Suprapubic skin (tissue), 4 donors: Measurements from ENCODE around the gene BTRC. TPM values are rescaled to one million over a fixed set of nuclear protein-coding genes. Genes with fewer than 3 reads are reported as not detected.

Source experiments
- DNase-seq, 2 donors: peaks; one replicate each; pipeline ENCODE4 v3.0.0-alpha.2; 2019; ENCODE audit warnings: low spot score in 2 of 2
- H3K27ac ChIP-seq: fragments of 200-600 bp; sonication (generic); one replicate; pipeline ENCODE4 v1.5.1; 2019
- H3K27me3 ChIP-seq: fragments of 200-600 bp; sonication (generic); one replicate; pipeline ENCODE4 v1.5.1; 2019
- H3K36me3 ChIP-seq: fragments of 200-600 bp; sonication (generic); one replicate; pipeline ENCODE4 v1.5.1; 2019
- H3K4me1 ChIP-seq: fragments of 200-600 bp; sonication (generic); one replicate; pipeline ENCODE4 v1.5.1; 2019
- H3K4me3 ChIP-seq: fragments of 200-600 bp; sonication (generic); one replicate; pipeline ENCODE4 v1.5.1; 2019; ENCODE audit warnings: mild to moderate bottlenecking
- H3K9me3 ChIP-seq: fragments of 200-600 bp; sonication (generic); one replicate; pipeline ENCODE4 v1.5.1; 2019
- EP300 ChIP-seq: sonication (generic); formaldehyde crosslinking; IDR thresholded peaks from one replicate; pipeline ENCODE4 v1.6.1; 2017; ENCODE audit warnings: antibody characterized with exemption
- POLR2A ChIP-seq, 2 donors: fragments of 450-650 bp; IDR thresholded peaks; one replicate each; pipeline ENCODE4 v1.6.1; 2017; ENCODE audit warnings: antibody characterized with exemption in 2 of 2, mild to moderate bottlenecking in 2 of 2, moderate library complexity in 2 of 2
- POLR2AphosphoS5 ChIP-seq, 3 donors: sonication (generic); formaldehyde crosslinking; IDR thresholded peaks; one replicate each; pipeline ENCODE4 v1.6.1; 2017; ENCODE audit warnings: antibody characterized with exemption in 3 of 3
- WGBS: methylation state at CpG from one replicate; pipeline ENCODE4 v1.1.5; 2018; 5-methylcytosine and 5-hydroxymethylcytosine counted together
- total RNA-seq, 4 donors: library from RNA; depleted of rRNA; stranded (reverse); fragments of >200 nt; gene quantifications; one replicate each; pipeline ENCODE4 v1.1.0, GENCODE V29; 2016
- TF ChIP-seq, protein P1 (sequence below), 2 donors: fragments of 200-600 bp in 1 of 2; fragments of 450-650 bp in 1 of 2; sonication (generic) in 1 of 2; IDR thresholded peaks; one replicate each; pipeline ENCODE4 v1.5.1; 2016 to 2019; ENCODE audit warnings: antibody characterized with exemption in 2 of 2, mild to moderate bottlenecking in 1 of 2, moderate library complexity in 1 of 2

The BTRC gene
- total RNA-seq, 4 donors from 2014 or later: 17.4 to 20.6 (median 18.5) TPM

- Histone ChIP-seq H3K36me3 (no peaks in the 10 kb centered on the region), H3K27me3 (no peaks in the 10 kb centered on the region), H3K4me3 (no peak overlapping the region), H3K4me1 (no peaks in the 10 kb centered on the region), H3K9me3 (no peaks in the 10 kb centered on the region), H3K27ac (no peak overlapping the region)
- 95% methylated on average over 6 of the region's 6 CpGs for WGBS
- no peak for DNase-seq
- TF ChIP-seq POLR2A (IDR thresholded peaks at IDR 0.05) (no peak), EP300 (no peak)
Observed at GRCh38 chr10:101525848-101526247, 171.9 kb downstream of the BTRC start.

DNA sequence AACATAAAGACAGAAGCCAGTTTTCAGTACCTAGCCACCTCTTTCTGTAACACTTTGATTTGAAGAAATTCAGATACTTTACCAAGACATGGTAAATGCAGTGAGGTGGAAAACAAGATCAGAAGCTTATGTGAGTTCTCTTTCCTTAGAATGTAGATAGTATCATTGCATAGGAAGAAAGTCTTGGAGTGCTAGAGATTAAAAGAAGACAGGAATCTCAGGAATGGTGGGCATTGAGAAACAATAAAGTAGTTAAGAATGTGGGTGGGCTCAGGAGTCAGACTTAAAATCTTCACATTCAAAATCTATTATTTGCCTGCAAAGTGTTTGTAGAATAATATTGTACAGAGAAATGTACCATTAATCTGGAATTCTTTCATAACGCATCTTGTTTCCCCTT is 175.2 kb downstream of the BTRC start:
- DNase-seq: no peak
- WGBS: 76% methylated on average over 1 of the region's 1 CpG
- H3K4me1 ChIP-seq: no peaks in the 10 kb centered on the region
- no peaks in the 10 kb centered on the region for H3K9me3 ChIP-seq
- H3K27me3 ChIP-seq: no peaks in the 10 kb centered on the region
- H3K4me3 ChIP-seq: no peak overlapping the region
- H3K36me3 ChIP-seq: peaks cover 31% of the 10 kb centered on the region
- no peak overlapping the region for H3K27ac ChIP-seq
- TF ChIP-seq EP300: no peak
- no peak for TF ChIP-seq POLR2A (IDR thresholded peaks at IDR 0.05)
- TF ChIP-seq POLR2AphosphoS5 (IDR thresholded peaks at IDR 0.05): no peak
- TF ChIP-seq, protein P1, sequence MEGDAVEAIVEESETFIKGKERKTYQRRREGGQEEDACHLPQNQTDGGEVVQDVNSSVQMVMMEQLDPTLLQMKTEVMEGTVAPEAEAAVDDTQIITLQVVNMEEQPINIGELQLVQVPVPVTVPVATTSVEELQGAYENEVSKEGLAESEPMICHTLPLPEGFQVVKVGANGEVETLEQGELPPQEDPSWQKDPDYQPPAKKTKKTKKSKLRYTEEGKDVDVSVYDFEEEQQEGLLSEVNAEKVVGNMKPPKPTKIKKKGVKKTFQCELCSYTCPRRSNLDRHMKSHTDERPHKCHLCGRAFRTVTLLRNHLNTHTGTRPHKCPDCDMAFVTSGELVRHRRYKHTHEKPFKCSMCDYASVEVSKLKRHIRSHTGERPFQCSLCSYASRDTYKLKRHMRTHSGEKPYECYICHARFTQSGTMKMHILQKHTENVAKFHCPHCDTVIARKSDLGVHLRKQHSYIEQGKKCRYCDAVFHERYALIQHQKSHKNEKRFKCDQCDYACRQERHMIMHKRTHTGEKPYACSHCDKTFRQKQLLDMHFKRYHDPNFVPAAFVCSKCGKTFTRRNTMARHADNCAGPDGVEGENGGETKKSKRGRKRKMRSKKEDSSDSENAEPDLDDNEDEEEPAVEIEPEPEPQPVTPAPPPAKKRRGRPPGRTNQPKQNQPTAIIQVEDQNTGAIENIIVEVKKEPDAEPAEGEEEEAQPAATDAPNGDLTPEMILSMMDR (IDR thresholded peaks at IDR 0.05): no peak

DNA sequence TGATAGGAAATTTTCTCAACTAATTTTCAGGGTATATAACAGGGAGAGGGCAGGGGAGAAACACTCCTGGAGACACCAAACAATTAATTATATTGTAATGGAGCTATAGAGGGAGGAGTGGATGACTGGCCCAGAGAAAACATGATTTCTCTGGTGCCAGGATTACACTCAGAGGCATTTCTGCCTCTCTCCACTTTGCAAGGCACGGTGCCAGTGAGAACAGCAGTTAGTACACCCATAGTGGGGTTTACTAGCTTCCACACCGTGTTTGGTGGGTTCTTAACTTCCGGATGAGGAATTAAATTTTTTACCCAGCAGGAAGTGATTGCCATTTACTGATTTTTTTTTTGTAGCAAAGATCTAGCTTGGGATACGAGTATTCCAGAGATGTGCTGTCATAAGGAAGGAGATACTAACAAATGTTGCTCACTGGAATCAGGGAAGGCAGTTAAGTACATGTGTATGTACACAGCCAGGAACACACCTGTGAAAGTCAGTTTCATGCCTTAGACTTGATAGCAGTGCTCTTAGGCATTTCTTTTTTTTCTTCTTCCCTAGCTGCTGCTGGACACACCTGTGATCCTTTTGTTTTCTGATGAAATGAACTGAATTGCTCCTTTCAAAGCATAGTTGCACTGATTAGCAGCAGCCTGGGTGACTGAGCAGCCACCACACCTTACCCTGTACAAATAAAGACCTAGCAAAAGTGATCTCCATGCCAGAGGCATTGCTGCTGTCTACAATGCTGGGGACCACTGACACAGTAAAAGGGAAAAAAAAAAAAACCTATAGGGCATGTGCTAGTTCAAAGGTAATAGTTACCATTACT is 176.0 kb downstream of the BTRC start:
- Histone ChIP-seq H3K27ac (no peak overlapping the region), H3K4me1 (no peaks in the 10 kb centered on the region), H3K27me3 (no peaks in the 10 kb centered on the region), H3K9me3 (no peaks in the 10 kb centered on the region), H3K4me3 (no peak overlapping the region), H3K36me3 (peaks cover 34% of the 10 kb centered on the region)
- no peak for DNase-seq
- TF ChIP-seq EP300 (no peak), POLR2A (IDR thresholded peaks at IDR 0.05) (no peak), POLR2AphosphoS5 (IDR thresholded peaks at IDR 0.05) (no peak)
- TF ChIP-seq, protein P1 (IDR thresholded peaks at IDR 0.05): no peak
- WGBS: 78% methylated on average over 4 of the region's 4 CpGs

- WGBS: 60% methylated on average over 4 of the region's 4 CpGs
- Histone ChIP-seq H3K27me3 (no peaks in the 10 kb centered on the region), H3K27ac (no peak overlapping the region)
Observed at GRCh38 chr10:101535949-101536348, 182.0 kb downstream of the BTRC start.

DNA sequence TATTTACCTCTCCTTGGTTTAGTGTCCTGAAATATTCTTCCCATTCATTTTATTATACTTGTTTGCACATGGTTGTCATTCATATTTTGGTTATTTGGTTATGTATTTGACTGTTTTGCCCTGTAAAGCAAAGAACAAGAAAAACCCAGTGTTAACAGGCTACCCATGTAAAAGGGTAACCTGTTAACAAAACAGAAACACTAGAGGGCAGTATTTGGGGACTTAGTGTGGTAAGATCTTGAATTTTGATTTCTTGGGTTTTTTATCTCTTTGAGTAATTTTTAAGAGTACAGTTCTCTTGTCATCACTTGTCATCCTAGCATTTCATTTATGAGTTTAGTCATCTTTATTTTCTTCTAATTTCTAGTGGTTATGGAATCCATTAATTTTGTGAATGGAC is 182.8 kb downstream of the BTRC start:
- DNase-seq: no peak
- Histone ChIP-seq H3K9me3 (no peaks in the 10 kb centered on the region), H3K4me3 (no peak overlapping the region), H3K27me3 (no peaks in the 10 kb centered on the region), H3K36me3 (peaks cover 44% of the 10 kb centered on the region), H3K27ac (no peak overlapping the region), H3K4me1 (no peaks in the 10 kb centered on the region)
- TF ChIP-seq, protein P1 (IDR thresholded peaks at IDR 0.05): no peak
- TF ChIP-seq POLR2AphosphoS5 (IDR thresholded peaks at IDR 0.05): no peak
- TF ChIP-seq EP300: no peak
- TF ChIP-seq POLR2A (IDR thresholded peaks at IDR 0.05): no peak

More at GRCh38 chr10:101535949-101536348, 182.0 kb downstream of the BTRC start:
- TF ChIP-seq, protein P1 (IDR thresholded peaks at IDR 0.05): no peak
- Histone ChIP-seq H3K4me3 (no peak overlapping the region), H3K4me1 (no peaks in the 10 kb centered on the region), H3K36me3 (peaks cover 51% of the 10 kb centered on the region), H3K9me3 (no peaks in the 10 kb centered on the region)
- no peak for DNase-seq
